Measurements from ENCODE around the gene PATJ.

GRCh38 chr1:61851235-61851634 is 109.0 kb downstream of the PATJ start:
- TF ChIP-seq EP300 (IDR thresholded peaks at IDR 0.05) (no peak), POLR2A (IDR thresholded peaks at IDR 0.05) (no peak), POLR2AphosphoS5 (IDR thresholded peaks at IDR 0.05) (no peak)
- TF ChIP-seq, protein P1, sequence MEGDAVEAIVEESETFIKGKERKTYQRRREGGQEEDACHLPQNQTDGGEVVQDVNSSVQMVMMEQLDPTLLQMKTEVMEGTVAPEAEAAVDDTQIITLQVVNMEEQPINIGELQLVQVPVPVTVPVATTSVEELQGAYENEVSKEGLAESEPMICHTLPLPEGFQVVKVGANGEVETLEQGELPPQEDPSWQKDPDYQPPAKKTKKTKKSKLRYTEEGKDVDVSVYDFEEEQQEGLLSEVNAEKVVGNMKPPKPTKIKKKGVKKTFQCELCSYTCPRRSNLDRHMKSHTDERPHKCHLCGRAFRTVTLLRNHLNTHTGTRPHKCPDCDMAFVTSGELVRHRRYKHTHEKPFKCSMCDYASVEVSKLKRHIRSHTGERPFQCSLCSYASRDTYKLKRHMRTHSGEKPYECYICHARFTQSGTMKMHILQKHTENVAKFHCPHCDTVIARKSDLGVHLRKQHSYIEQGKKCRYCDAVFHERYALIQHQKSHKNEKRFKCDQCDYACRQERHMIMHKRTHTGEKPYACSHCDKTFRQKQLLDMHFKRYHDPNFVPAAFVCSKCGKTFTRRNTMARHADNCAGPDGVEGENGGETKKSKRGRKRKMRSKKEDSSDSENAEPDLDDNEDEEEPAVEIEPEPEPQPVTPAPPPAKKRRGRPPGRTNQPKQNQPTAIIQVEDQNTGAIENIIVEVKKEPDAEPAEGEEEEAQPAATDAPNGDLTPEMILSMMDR (IDR thresholded peaks at IDR 0.05), result no peak
